WTC11 (cell line): Measurements from ENCODE around the gene ASB1. TPM values are rescaled to one million over a fixed set of nuclear protein-coding genes. Genes with fewer than 3 reads are reported as not detected.

Experiments
- ATAC-seq: fragments of 200-7000 bp; cut with Tn5 transposase; 2 replicates; pipeline ENCODE4 v1.10.0; 2021; ENCODE audit warnings: mild to moderate bottlenecking, moderate library complexity
- CTCF ChIA-PET: fragments of 300-600 bp; sonication (Branson Sonifier 250); formaldehyde crosslinking; loops from one replicate; lab custom pipeline; 2021; ENCODE audit warnings: antibody characterized with exemption; lab: Charles Lee
- POLR2A ChIA-PET: fragments of 350-600 bp; sonication (Branson Sonifier 250); formaldehyde crosslinking; loops from one replicate; lab custom pipeline; 2021; ENCODE audit warnings: antibody characterized with exemption; lab: Charles Lee
- DNase-seq: peaks from one replicate; pipeline ENCODE4 v3.0.0; 2021; ENCODE audit warnings: low spot score
- H3K27ac Mint-ChIP-seq: 2 replicates; pipeline ENCODE4 v1.8.0; 2021; ENCODE audit warnings: mixed read lengths
- H3K27me3 Mint-ChIP-seq: 2 replicates; pipeline ENCODE4 v1.8.0; 2021; ENCODE audit warnings: low read depth, mild to moderate bottlenecking, moderate library complexity, mixed read lengths
- H3K36me3 Mint-ChIP-seq: 2 replicates; pipeline ENCODE4 v1.8.0; 2021; ENCODE audit warnings: mixed read lengths
- H3K4me1 Mint-ChIP-seq: 2 replicates; pipeline ENCODE4 v1.8.0; 2022; ENCODE audit warnings: mixed read lengths
- H3K4me3 Mint-ChIP-seq: 2 replicates; pipeline ENCODE4 v1.8.0; 2021; ENCODE audit warnings: mild to moderate bottlenecking, moderate library complexity, mixed read lengths
- H3K9me3 Mint-ChIP-seq: 2 replicates; pipeline ENCODE4 v1.8.0; 2021; ENCODE audit warnings: mixed read lengths
- CREM ChIP-seq: sonication (generic); formaldehyde crosslinking; IDR thresholded peaks from 2 replicates; pipeline ENCODE4 v1.8.1; 2022; ENCODE audit warnings: mild to moderate bottlenecking, missing genetic modification reagents, moderate library complexity
- ESRRA ChIP-seq: sonication (generic); formaldehyde crosslinking; IDR thresholded peaks from 2 replicates; pipeline ENCODE4 v1.8.1; 2022; ENCODE audit warnings: mild to moderate bottlenecking, missing genetic modification reagents, borderline replicate concordance
- FOXJ3 ChIP-seq: sonication (generic); formaldehyde crosslinking; IDR thresholded peaks from 2 replicates; pipeline ENCODE4 v1.9.0; 2021; ENCODE audit warnings: missing genetic modification reagents, mild to moderate bottlenecking, borderline replicate concordance
- GABPB1 ChIP-seq: sonication (generic); formaldehyde crosslinking; IDR thresholded peaks from 2 replicates; pipeline ENCODE4 v1.8.1; 2023; ENCODE audit warnings: mild to moderate bottlenecking, missing genetic modification reagents
- JAZF1 ChIP-seq: fragments of 250-450 bp; sonication (Bioruptor Pico); IDR thresholded peaks from 2 replicates; pipeline ENCODE4 v1.9.0; 2021; ENCODE audit warnings: moderate library complexity, mild to moderate bottlenecking, inconsistent platforms
- NFYB ChIP-seq: sonication (generic); formaldehyde crosslinking; conservative IDR thresholded peaks from 2 replicates; pipeline ENCODE4 v1.8.0; 2022; ENCODE audit warnings: low read depth, missing genetic modification reagents
- NR1H2 ChIP-seq: sonication (generic); formaldehyde crosslinking; IDR thresholded peaks from 2 replicates; pipeline ENCODE4 v1.9.0; 2021; ENCODE audit warnings: mild to moderate bottlenecking, moderate library complexity, missing genetic modification reagents
- RELA ChIP-seq: sonication (generic); formaldehyde crosslinking; IDR thresholded peaks from 2 replicates; pipeline ENCODE4 v1.8.1; 2022; ENCODE audit warnings: missing genetic modification reagents, mild to moderate bottlenecking, borderline replicate concordance
- RORB ChIP-seq: fragments of 250-450 bp; sonication (Bioruptor Pico); IDR thresholded peaks from 2 replicates; pipeline ENCODE4 v1.9.0; 2021; ENCODE audit warnings: mild to moderate bottlenecking
- TP53 ChIP-seq: sonication (generic); formaldehyde crosslinking; IDR thresholded peaks from 2 replicates; pipeline ENCODE4 v1.8.1; 2023; ENCODE audit warnings: mild to moderate bottlenecking, missing genetic modification reagents
- ZNF219 ChIP-seq: sonication (generic); formaldehyde crosslinking; IDR thresholded peaks from 2 replicates; pipeline ENCODE4 v1.8.0; 2023; ENCODE audit warnings: missing genetic modification reagents, mild to moderate bottlenecking, borderline replicate concordance
- ZNF416 ChIP-seq: fragments of 250-450 bp; sonication (Bioruptor Pico); IDR thresholded peaks from 2 replicates; pipeline ENCODE4 v1.9.0; 2021; ENCODE audit warnings: mild to moderate bottlenecking, inconsistent platforms
- ZNF423 ChIP-seq: fragments of 250-450 bp; sonication (Bioruptor Pico); IDR thresholded peaks from 2 replicates; pipeline ENCODE4 v2.1.2; 2022; ENCODE audit warnings: mild to moderate bottlenecking, moderate library complexity
- total RNA-seq: library from RNA; stranded (reverse); gene quantifications from 3 replicates; pipeline ENCODE4 v1.2.3, GENCODE V29; 2021
- TF ChIP-seq, protein P1 (sequence below): sonication (generic); formaldehyde crosslinking; IDR thresholded peaks from 2 replicates; pipeline ENCODE4 v1.8.0; 2023; ENCODE audit warnings: missing genetic modification reagents
- TF ChIP-seq, protein P2 (sequence below): sonication (generic); formaldehyde crosslinking; conservative IDR thresholded peaks from 2 replicates; pipeline ENCODE4 v1.8.1; 2022; ENCODE audit warnings: mild to moderate bottlenecking, missing genetic modification reagents
- TF ChIP-seq, protein P3 (sequence below): sonication (generic); formaldehyde crosslinking; IDR thresholded peaks from 2 replicates; pipeline ENCODE4 v1.8.0; 2022; ENCODE audit warnings: mild to moderate bottlenecking, missing genetic modification reagents
- TF ChIP-seq, protein P4 (sequence below): sonication (generic); formaldehyde crosslinking; IDR thresholded peaks from 2 replicates; pipeline ENCODE4 v1.8.1; 2023; ENCODE audit warnings: mild to moderate bottlenecking, moderate library complexity, missing genetic modification reagents
- TF ChIP-seq, protein P5 (sequence below): fragments of 250-450 bp; sonication (Bioruptor Pico); IDR thresholded peaks from 2 replicates; pipeline ENCODE4 v1.9.0; 2021; ENCODE audit warnings: moderate library complexity, mild to moderate bottlenecking, inconsistent platforms, borderline replicate concordance
- TF ChIP-seq, protein P6 (sequence below): fragments of 250-450 bp; sonication (Bioruptor Pico); conservative IDR thresholded peaks from 2 replicates; pipeline ENCODE4 v1.9.0; 2021; ENCODE audit warnings: mild to moderate bottlenecking
- TF ChIP-seq, protein P7 (sequence below): fragments of 200-600 bp; IDR thresholded peaks from 2 replicates; pipeline ENCODE4 v1.8.0; 2022; ENCODE audit warnings: antibody characterized with exemption
- TF ChIP-seq, protein P8 (sequence below): fragments of 250-450 bp; sonication (Bioruptor Pico); IDR thresholded peaks from 2 replicates; pipeline ENCODE4 v1.8.0; 2021; ENCODE audit warnings: mild to moderate bottlenecking

ASB1 gene
- total RNA-seq, 1 experiment from 2014 or later, result 43.9 TPM

DNA sequence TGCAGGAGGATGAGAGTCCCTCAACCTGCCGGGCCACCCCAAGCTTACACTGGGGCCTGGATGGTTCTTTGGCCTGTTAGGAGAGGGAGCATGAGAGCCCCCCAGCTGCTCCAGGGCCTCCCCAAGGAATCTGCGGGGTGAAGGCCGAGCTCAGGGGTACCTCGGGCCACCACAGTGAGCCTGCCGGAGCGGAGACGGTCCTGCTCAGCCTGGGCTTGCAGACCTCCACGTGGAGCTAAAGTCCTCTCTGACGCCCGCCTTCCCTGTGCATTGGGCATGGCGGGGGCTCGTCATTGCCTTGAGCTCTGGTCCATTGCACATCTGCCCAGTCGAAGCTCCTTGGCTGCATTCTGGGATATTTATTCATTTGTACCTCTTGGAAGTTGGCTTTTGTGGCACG is 62.7 kb downstream of the ASB1 start:
- H3K27me3 Mint-ChIP-seq, result no peaks in the 10 kb centered on the region; the same call in 1 of the 2 replicates
- no peaks in the 10 kb centered on the region for H3K9me3 Mint-ChIP-seq
- TF ChIP-seq, protein P1, sequence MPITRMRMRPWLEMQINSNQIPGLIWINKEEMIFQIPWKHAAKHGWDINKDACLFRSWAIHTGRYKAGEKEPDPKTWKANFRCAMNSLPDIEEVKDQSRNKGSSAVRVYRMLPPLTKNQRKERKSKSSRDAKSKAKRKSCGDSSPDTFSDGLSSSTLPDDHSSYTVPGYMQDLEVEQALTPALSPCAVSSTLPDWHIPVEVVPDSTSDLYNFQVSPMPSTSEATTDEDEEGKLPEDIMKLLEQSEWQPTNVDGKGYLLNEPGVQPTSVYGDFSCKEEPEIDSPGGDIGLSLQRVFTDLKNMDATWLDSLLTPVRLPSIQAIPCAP (CRISPR knock-in tag), result no peak
- TF ChIP-seq TP53 (CRISPR knock-in tag) (no peak), ZNF219 (CRISPR knock-in tag) (no peak), FOXJ3 (CRISPR knock-in tag) (no peak), CREM (CRISPR knock-in tag) (no peak), NFYB (CRISPR knock-in tag) (no peak)
- TF ChIP-seq, protein P2, sequence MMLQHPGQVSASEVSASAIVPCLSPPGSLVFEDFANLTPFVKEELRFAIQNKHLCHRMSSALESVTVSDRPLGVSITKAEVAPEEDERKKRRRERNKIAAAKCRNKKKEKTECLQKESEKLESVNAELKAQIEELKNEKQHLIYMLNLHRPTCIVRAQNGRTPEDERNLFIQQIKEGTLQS (CRISPR knock-in tag), result no peak
- peaks cover 6% of the 10 kb centered on the region for H3K4me1 Mint-ChIP-seq
- no peak overlapping the region for H3K4me3 Mint-ChIP-seq
- no peak for ATAC-seq
- no peak for DNase-seq
- no peak overlapping the region for H3K27ac Mint-ChIP-seq
- H3K36me3 Mint-ChIP-seq, result no peaks in the 10 kb centered on the region
- ChIA-PET CTCF (interaction anchor here (0.9 to 1.0 kb wide), 4 partner anchors 20 to 226 kb away, joined by 3 to 4 read pairs (median 4); no protein-coding TSS in a partner anchor), POLR2A (no interaction called here)

DNA sequence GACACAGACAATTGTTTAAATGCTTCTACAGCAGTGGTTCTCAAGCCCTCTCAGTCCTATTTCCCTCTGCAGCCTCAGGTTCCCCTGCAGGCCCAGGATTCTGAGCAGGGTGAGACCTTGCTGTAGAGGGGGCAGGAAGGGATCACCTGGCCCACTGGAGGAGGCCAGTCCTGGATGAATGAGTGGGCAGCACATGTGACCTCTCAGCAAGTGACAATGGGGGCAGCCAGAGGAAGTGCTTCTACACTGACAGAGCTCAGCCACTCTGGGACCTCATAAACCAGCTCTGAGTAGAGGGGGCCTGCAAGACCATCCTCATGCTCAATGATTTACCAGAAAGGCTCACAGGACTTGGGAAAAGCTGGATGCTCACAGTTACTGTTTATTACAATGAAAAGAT is 63.2 kb downstream of the ASB1 start:
- H3K27ac Mint-ChIP-seq, result no peak overlapping the region
- H3K9me3 Mint-ChIP-seq, result no peaks in the 10 kb centered on the region
- no peak overlapping the region for H3K4me3 Mint-ChIP-seq
- peaks cover 6% of the 10 kb centered on the region for H3K4me1 Mint-ChIP-seq
- no peak for DNase-seq
- ChIA-PET CTCF (interaction anchor here (0.9 kb wide), 1 partner anchor 20 kb away, joined by 4 read pairs; no protein-coding TSS in a partner anchor), POLR2A (no interaction called here)
- no peaks in the 10 kb centered on the region for H3K36me3 Mint-ChIP-seq
- TF ChIP-seq, protein P3, sequence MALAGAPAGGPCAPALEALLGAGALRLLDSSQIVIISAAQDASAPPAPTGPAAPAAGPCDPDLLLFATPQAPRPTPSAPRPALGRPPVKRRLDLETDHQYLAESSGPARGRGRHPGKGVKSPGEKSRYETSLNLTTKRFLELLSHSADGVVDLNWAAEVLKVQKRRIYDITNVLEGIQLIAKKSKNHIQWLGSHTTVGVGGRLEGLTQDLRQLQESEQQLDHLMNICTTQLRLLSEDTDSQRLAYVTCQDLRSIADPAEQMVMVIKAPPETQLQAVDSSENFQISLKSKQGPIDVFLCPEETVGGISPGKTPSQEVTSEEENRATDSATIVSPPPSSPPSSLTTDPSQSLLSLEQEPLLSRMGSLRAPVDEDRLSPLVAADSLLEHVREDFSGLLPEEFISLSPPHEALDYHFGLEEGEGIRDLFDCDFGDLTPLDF (CRISPR knock-in tag), result no peak
- H3K27me3 Mint-ChIP-seq, result no peaks in the 10 kb centered on the region; the same call in 1 of the 2 replicates
- no peak for ATAC-seq

DNA sequence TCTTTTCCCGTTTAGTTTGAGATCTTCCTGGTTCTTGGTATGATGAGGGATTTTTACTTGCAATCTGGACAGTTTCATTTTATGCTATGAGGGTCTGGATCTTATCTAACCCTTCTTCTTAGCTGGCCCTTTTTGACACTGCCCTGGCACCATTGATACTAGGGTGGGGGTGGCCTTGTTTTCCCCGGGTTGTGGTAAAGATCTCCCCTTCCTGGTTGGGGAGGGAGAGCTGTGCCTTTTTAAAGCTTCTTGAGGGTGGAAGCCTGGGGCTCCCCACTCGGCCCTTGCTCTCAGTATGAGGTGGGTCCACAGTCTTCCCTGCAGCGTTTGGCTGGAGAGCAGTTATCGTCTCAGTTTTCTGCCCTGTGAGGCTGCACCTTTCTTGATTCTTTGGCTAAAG is 66.1 kb downstream of the ASB1 start:
- ATAC-seq (no peak), DNase-seq (no peak)
- ChIA-PET CTCF (interaction anchor here (0.9 to 1.6 kb wide), 2 partner anchors 20 to 81 kb away, joined by 3 to 4 read pairs; no protein-coding TSS in a partner anchor), POLR2A (no interaction called here)
- Mint-ChIP-seq H3K4me1 (peaks cover 6% of the 10 kb centered on the region), H3K36me3 (no peaks in the 10 kb centered on the region), H3K27me3 (no peaks in the 10 kb centered on the region; the same call in 1 of the 2 replicates), H3K4me3 (no peak overlapping the region), H3K27ac (no peak overlapping the region), H3K9me3 (no peaks in the 10 kb centered on the region)
- TF ChIP-seq RORB (CRISPR knock-in tag) (no peak), ZNF416 (CRISPR knock-in tag) (no peak), GABPB1 (CRISPR knock-in tag) (no peak), NR1H2 (CRISPR knock-in tag) (no peak), ESRRA (CRISPR knock-in tag) (no peak), RELA (CRISPR knock-in tag) (no peak), ZNF423 (CRISPR knock-in tag) (no peak), JAZF1 (CRISPR knock-in tag) (no peak)
- TF ChIP-seq, protein P4, sequence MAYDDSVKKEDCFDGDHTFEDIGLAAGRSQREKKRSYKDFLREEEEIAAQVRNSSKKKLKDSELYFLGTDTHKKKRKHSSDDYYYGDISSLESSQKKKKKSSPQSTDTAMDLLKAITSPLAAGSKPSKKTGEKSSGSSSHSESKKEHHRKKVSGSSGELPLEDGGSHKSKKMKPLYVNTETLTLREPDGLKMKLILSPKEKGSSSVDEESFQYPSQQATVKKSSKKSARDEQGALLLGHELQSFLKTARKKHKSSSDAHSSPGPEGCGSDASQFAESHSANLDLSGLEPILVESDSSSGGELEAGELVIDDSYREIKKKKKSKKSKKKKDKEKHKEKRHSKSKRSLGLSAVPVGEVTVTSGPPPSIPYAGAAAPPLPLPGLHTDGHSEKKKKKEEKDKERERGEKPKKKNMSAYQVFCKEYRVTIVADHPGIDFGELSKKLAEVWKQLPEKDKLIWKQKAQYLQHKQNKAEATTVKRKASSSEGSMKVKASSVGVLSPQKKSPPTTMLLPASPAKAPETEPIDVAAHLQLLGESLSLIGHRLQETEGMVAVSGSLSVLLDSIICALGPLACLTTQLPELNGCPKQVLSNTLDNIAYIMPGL (CRISPR knock-in tag), result no peak
- TF ChIP-seq, protein P5, sequence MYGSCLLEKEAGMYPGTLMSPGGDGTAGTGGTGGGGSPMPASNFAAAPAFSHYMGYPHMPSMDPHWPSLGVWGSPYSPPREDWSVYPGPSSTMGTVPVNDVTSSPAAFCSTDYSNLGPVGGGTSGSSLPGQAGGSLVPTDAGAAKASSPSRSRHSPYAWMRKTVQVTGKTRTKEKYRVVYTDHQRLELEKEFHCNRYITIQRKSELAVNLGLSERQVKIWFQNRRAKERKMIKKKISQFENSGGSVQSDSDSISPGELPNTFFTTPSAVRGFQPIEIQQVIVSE (CRISPR knock-in tag), result no peak
- TF ChIP-seq, protein P6, sequence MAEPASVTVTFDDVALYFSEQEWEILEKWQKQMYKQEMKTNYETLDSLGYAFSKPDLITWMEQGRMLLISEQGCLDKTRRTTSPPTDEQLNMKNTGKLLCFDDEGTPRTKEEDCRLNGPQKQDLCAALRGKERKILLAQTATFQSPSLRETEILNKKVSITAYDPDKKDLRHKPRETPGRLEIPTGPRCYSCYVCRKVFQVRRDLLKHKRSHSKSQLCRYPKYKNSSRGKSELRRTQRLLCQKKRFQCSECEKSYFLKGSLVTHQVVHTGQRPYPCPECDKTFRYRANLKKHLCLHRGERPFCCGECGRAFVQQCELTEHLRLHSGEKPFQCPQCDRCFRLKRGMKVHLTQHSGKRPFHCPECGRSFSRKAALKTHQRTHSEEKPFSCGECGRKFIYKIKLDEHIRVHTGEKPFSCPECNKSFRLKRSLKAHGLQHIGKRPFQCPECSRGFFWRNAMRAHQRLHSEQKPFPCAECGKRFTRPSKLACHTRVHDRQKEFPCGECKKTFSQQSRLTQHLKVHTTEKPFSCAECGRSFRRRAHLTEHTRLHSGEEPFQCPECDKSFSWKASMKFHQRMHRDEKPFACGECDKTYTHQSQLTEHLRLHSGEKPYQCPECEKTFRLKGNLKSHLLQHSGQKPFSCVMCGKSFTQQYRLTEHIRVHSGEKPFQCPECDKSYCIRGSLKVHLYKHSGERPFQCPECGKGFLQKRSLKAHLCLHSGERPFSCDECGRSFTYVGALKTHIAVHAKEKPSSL (CRISPR knock-in tag), result no peak
- TF ChIP-seq, protein P7, sequence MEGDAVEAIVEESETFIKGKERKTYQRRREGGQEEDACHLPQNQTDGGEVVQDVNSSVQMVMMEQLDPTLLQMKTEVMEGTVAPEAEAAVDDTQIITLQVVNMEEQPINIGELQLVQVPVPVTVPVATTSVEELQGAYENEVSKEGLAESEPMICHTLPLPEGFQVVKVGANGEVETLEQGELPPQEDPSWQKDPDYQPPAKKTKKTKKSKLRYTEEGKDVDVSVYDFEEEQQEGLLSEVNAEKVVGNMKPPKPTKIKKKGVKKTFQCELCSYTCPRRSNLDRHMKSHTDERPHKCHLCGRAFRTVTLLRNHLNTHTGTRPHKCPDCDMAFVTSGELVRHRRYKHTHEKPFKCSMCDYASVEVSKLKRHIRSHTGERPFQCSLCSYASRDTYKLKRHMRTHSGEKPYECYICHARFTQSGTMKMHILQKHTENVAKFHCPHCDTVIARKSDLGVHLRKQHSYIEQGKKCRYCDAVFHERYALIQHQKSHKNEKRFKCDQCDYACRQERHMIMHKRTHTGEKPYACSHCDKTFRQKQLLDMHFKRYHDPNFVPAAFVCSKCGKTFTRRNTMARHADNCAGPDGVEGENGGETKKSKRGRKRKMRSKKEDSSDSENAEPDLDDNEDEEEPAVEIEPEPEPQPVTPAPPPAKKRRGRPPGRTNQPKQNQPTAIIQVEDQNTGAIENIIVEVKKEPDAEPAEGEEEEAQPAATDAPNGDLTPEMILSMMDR, result no peak
- TF ChIP-seq, protein P8, sequence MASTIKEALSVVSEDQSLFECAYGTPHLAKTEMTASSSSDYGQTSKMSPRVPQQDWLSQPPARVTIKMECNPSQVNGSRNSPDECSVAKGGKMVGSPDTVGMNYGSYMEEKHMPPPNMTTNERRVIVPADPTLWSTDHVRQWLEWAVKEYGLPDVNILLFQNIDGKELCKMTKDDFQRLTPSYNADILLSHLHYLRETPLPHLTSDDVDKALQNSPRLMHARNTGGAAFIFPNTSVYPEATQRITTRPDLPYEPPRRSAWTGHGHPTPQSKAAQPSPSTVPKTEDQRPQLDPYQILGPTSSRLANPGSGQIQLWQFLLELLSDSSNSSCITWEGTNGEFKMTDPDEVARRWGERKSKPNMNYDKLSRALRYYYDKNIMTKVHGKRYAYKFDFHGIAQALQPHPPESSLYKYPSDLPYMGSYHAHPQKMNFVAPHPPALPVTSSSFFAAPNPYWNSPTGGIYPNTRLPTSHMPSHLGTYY, result no peak
- TF ChIP-seq, protein P3 (CRISPR knock-in tag), result no peak
